HEK293 (cell line): ENCODE measurements around the gene FGD5.

Experiments used
- CTCF ChIA-PET: fragments of 350-600 bp; formaldehyde crosslinking; extraction: SDS; loops from one replicate; lab custom pipeline; 2021; ENCODE audit warnings: antibody characterized with exemption; lab: Yijun Ruan, JAX
- POLR2A ChIA-PET: fragments of 300-600 bp; formaldehyde crosslinking; extraction: SDS; loops from one replicate; lab custom pipeline; 2020; ENCODE audit warnings: antibody characterized with exemption, inconsistent platforms; lab: Yijun Ruan, JAX
- H3K27ac ChIP-seq: fragments of 200-500 bp; sonication (Bioruptor generic); 2 replicates; pipeline ENCODE4 v1.5.1; 2014; ENCODE audit warnings: low read depth, low read length, control low read depth, inconsistent platforms; ENCODE audit errors: extremely low read depth
- H3K36me3 ChIP-seq, 2 experiments: fragments of 200-500 bp in 1 of 2; sonication (Bioruptor generic) in 1 of 2; 1 replicate in 1 of 2; 2 replicates in 1 of 2; pipeline ENCODE4 v1.5.1; 2014 to 2017; ENCODE audit warnings: inconsistent platforms in 2 of 2, low read length in 2 of 2; ENCODE audit not compliant: control insufficient read depth in 2 of 2, insufficient read depth in 1 of 2
- H3K4me1 ChIP-seq: fragments of 200-500 bp; sonication (Bioruptor generic); 2 replicates; pipeline ENCODE4 v1.5.1; 2014; ENCODE audit warnings: mild to moderate bottlenecking, low read length, inconsistent platforms; ENCODE audit not compliant: control insufficient read depth, insufficient read depth
- H3K4me3 ChIP-seq: 2 replicates; pipeline ENCODE4 v1.5.1; 2011; ENCODE audit warnings: low read depth, mild to moderate bottlenecking, control low read depth, low read length, moderate library complexity
- H3K9me3 ChIP-seq: fragments of 200-500 bp; sonication (Bioruptor generic); 2 replicates; pipeline ENCODE4 v1.5.1; 2014; ENCODE audit warnings: low read depth, low read length, inconsistent platforms; ENCODE audit not compliant: control insufficient read depth, insufficient read depth
- BCL11A ChIP-seq: fragments of 450-650 bp; formaldehyde crosslinking; IDR thresholded peaks from 2 replicates; pipeline ENCODE4 v1.5.1; 2016; ENCODE audit warnings: low read depth, missing biosample characterization, missing genetic modification characterization
- FEZF1 ChIP-seq: fragments of 450-650 bp; formaldehyde crosslinking; IDR thresholded peaks from 2 replicates; pipeline ENCODE4 v1.5.1; 2016; ENCODE audit warnings: missing biosample characterization, missing genetic modification characterization
- HOXA7 ChIP-seq: sonication (generic); formaldehyde crosslinking; IDR thresholded peaks from 2 replicates; pipeline ENCODE4 v1.8.1; 2022; ENCODE audit warnings: missing genetic modification reagents, borderline replicate concordance
- KLF16 ChIP-seq: fragments of 450-650 bp; formaldehyde crosslinking; IDR thresholded peaks from 2 replicates; pipeline ENCODE4 v1.5.1; 2017; ENCODE audit warnings: missing biosample characterization, missing genetic modification characterization
- KLF9 ChIP-seq: fragments of 450-650 bp; formaldehyde crosslinking; IDR thresholded peaks from 2 replicates; pipeline ENCODE4 v1.5.1; 2016; ENCODE audit warnings: missing biosample characterization, missing genetic modification characterization, low read depth
- ZNF169 ChIP-seq: fragments of 450-650 bp; formaldehyde crosslinking; IDR thresholded peaks from 2 replicates; pipeline ENCODE4 v1.5.1; 2016; ENCODE audit warnings: missing biosample characterization, missing genetic modification characterization
- ZNF223 ChIP-seq: fragments of 450-650 bp; formaldehyde crosslinking; IDR thresholded peaks from 2 replicates; pipeline ENCODE4 v1.5.1; 2016; ENCODE audit warnings: missing biosample characterization, missing genetic modification characterization
- ZNF248 ChIP-seq: fragments of 450-650 bp; formaldehyde crosslinking; IDR thresholded peaks from 2 replicates; pipeline ENCODE4 v1.5.1; 2017; ENCODE audit warnings: missing biosample characterization, missing genetic modification characterization
- ZNF350 ChIP-seq: fragments of 450-650 bp; formaldehyde crosslinking; IDR thresholded peaks from 2 replicates; pipeline ENCODE4 v1.5.0; 2017; ENCODE audit warnings: missing biosample characterization, mild to moderate bottlenecking, missing genetic modification characterization
- ZNF426 ChIP-seq: fragments of 450-650 bp; formaldehyde crosslinking; IDR thresholded peaks from 2 replicates; pipeline ENCODE4 v1.5.1; 2017; ENCODE audit warnings: missing biosample characterization, missing genetic modification characterization, mild to moderate bottlenecking, inconsistent platforms, moderate library complexity
- ZNF530 ChIP-seq: fragments of 450-650 bp; formaldehyde crosslinking; IDR thresholded peaks from 2 replicates; pipeline ENCODE4 v1.5.1; 2016; ENCODE audit warnings: low read depth, missing biosample characterization, missing genetic modification characterization
- ZNF670 ChIP-seq: fragments of 450-650 bp; formaldehyde crosslinking; IDR thresholded peaks from 2 replicates; pipeline ENCODE4 v1.5.1; 2016; ENCODE audit warnings: missing biosample characterization, missing genetic modification characterization, low read depth
- ZNF777 ChIP-seq: fragments of 450-650 bp; formaldehyde crosslinking; IDR thresholded peaks from 2 replicates; pipeline ENCODE4 v1.5.1; 2017; ENCODE audit warnings: missing biosample characterization, missing genetic modification characterization, borderline replicate concordance
- ZNF830 ChIP-seq: fragments of 450-650 bp; IDR thresholded peaks from 2 replicates; pipeline ENCODE4 v1.5.0; 2018; ENCODE audit warnings: missing biosample characterization, missing genetic modification characterization, low read depth, mild to moderate bottlenecking, moderate library complexity
- TF ChIP-seq, protein P1 (sequence below): fragments of 450-650 bp; formaldehyde crosslinking; IDR thresholded peaks from 2 replicates; pipeline ENCODE4 v1.5.1; 2016; ENCODE audit warnings: missing biosample characterization, missing genetic modification characterization
- TF ChIP-seq, protein P2 (sequence below): fragments of 450-650 bp; formaldehyde crosslinking; IDR thresholded peaks from 2 replicates; pipeline ENCODE4 v1.5.1; 2016; ENCODE audit warnings: missing biosample characterization, missing genetic modification characterization
- TF ChIP-seq, protein P3 (sequence below): fragments of 450-650 bp; formaldehyde crosslinking; IDR thresholded peaks from 2 replicates; pipeline ENCODE4 v1.5.1; 2016; ENCODE audit warnings: missing biosample characterization, missing genetic modification characterization
- TF ChIP-seq, protein P4 (sequence below): fragments of 450-650 bp; formaldehyde crosslinking; IDR thresholded peaks from 2 replicates; pipeline ENCODE4 v1.5.1; 2016; ENCODE audit warnings: missing biosample characterization, missing genetic modification characterization, borderline replicate concordance

The FGD5 gene

DNA sequence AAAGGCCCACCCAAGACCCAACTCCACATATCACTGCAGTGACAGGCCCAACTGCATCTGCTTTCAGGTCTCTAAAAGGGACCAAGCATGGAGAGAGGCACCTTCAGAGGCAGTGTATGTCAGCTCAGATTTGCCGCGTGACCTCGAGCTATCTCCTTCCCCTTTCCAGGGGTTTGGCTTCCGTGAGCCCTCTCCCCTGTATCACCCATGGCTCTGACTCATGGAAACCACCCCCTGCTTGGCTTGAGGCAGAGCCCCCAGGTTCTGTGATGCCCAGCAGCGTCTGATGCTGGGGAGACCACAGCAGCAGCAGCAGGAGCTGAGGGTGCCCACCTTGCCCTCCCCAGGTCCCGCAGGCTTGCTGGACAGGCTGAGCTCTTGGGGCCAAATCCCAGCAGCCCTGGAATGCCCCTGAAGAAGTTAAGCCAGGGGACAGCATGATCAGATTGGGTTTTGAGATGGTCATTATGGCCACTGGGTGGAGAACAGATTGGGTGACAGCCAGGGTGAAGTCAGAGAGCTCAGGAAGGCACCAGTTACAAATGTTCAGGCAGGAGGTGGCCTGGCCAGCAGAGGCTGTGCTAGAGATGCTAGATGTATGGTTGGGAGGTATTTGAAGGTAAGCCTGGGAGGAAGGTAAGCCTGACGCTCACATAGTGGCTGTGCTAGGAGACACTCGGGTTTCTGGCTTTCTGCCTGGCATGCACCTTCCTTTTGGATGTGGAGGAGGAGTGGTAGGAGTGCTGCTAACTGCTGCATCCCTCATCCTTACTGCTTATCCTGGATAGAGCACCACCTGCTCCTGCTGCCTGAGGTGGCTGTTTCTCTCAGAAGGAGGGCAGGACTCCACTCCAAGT, 42.9 kb downstream of the FGD5 start:
- H3K36me3 ChIP-seq, result no peaks in the 10 kb centered on the region
- no peak for TF ChIP-seq ZNF169 (tag by site-specific recombination)
- no peak for TF ChIP-seq ZNF426 (tag by site-specific recombination)
- TF ChIP-seq ZNF777 (tag by site-specific recombination), result no peak
- TF ChIP-seq KLF16 (tag by site-specific recombination), result no peak
- no peak for TF ChIP-seq ZNF530 (tag by site-specific recombination)
- no peak for TF ChIP-seq BCL11A (tag by site-specific recombination)
- TF ChIP-seq, protein P1, sequence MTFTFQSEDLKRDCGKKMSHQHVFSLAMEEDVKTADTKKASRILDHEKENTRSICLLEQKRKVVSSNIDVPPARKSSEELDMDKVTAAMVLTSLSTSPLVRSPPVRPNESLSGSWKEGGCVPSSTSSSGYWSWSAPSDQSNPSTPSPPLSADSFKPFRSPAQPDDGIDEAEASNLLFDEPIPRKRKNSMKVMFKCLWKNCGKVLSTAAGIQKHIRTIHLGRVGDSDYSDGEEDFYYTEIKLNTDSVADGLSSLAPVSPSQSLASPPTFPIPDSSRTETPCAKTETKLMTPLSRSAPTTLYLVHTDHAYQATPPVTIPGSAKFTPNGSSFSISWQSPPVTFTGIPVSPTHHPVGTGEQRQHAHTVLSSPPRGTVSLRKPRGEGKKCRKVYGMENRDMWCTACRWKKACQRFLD (tag by site-specific recombination), result no peak
- no peak for TF ChIP-seq ZNF350 (tag by site-specific recombination)
- TF ChIP-seq, protein P2, sequence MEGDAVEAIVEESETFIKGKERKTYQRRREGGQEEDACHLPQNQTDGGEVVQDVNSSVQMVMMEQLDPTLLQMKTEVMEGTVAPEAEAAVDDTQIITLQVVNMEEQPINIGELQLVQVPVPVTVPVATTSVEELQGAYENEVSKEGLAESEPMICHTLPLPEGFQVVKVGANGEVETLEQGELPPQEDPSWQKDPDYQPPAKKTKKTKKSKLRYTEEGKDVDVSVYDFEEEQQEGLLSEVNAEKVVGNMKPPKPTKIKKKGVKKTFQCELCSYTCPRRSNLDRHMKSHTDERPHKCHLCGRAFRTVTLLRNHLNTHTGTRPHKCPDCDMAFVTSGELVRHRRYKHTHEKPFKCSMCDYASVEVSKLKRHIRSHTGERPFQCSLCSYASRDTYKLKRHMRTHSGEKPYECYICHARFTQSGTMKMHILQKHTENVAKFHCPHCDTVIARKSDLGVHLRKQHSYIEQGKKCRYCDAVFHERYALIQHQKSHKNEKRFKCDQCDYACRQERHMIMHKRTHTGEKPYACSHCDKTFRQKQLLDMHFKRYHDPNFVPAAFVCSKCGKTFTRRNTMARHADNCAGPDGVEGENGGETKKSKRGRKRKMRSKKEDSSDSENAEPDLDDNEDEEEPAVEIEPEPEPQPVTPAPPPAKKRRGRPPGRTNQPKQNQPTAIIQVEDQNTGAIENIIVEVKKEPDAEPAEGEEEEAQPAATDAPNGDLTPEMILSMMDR (tag by site-specific recombination), result no peak
- TF ChIP-seq ZNF248 (tag by site-specific recombination), result no peak
- TF ChIP-seq ZNF830 (tag by site-specific recombination), result no peak
- TF ChIP-seq, all 188 proteins: peak for 0
- H3K4me3 ChIP-seq, result no peak overlapping the region
- no peak overlapping the region for H3K27ac ChIP-seq
- no peaks in the 10 kb centered on the region for H3K4me1 ChIP-seq
- ChIA-PET POLR2A (no interaction called here), CTCF (interaction anchor here (0.6 kb wide), 1 partner anchor 439 kb away, joined by 5 read pairs; no protein-coding TSS in a partner anchor)
- no peaks in the 10 kb centered on the region for H3K9me3 ChIP-seq

DNA sequence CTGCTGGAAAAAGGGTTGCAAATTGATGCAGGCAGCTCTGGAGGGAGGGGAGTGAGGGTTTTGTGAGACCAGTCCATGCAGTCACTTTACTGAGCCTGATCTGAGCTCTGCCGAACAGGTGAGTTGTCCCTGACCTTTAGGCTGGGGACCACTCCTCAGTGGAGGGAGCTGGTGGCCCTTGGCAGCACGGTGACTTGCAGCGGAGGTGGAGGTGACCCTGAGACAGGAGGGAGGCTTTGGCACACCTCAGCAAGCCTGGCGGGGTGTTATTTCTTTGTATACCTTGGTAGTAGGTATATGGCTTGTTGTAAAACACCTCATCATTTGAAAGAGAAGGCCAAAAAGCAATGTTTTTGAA, 43.5 kb downstream of the FGD5 start:
- H3K4me1 ChIP-seq, result no peaks in the 10 kb centered on the region
- no peaks in the 10 kb centered on the region for H3K36me3 ChIP-seq
- POLR2A ChIA-PET, result no interaction called here
- H3K9me3 ChIP-seq, result no peaks in the 10 kb centered on the region
- no peak overlapping the region for H3K4me3 ChIP-seq
- CTCF ChIA-PET, result interaction anchor here (1.6 kb wide), 1 partner anchor 59 kb away, joined by 3 read pairs; no protein-coding TSS in a partner anchor
- TF ChIP-seq HOXA7 (CRISPR knock-in tag) (no peak), ZNF830 (tag by site-specific recombination) (no peak), ZNF670 (tag by site-specific recombination) (no peak), ZNF223 (tag by site-specific recombination) (no peak), FEZF1 (tag by site-specific recombination) (no peak), KLF9 (tag by site-specific recombination) (no peak)
- TF ChIP-seq, protein P3, sequence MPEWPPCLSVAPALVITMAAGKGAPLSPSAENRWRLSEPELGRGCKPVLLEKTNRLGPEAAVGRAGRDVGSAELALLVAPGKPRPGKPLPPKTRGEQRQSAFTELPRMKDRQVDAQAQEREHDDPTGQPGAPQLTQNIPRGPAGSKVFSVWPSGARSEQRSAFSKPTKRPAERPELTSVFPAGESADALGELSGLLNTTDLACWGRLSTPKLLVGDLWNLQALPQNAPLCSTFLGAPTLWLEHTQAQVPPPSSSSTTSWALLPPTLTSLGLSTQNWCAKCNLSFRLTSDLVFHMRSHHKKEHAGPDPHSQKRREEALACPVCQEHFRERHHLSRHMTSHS (tag by site-specific recombination), result no peak
- TF ChIP-seq, protein P4, sequence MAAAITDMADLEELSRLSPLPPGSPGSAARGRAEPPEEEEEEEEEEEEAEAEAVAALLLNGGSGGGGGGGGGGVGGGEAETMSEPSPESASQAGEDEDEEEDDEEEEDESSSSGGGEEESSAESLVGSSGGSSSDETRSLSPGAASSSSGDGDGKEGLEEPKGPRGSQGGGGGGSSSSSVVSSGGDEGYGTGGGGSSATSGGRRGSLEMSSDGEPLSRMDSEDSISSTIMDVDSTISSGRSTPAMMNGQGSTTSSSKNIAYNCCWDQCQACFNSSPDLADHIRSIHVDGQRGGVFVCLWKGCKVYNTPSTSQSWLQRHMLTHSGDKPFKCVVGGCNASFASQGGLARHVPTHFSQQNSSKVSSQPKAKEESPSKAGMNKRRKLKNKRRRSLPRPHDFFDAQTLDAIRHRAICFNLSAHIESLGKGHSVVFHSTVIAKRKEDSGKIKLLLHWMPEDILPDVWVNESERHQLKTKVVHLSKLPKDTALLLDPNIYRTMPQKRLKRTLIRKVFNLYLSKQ (tag by site-specific recombination), result no peak
- no peak overlapping the region for H3K27ac ChIP-seq
